ENCODE data around the gene RNF114.

DNA sequence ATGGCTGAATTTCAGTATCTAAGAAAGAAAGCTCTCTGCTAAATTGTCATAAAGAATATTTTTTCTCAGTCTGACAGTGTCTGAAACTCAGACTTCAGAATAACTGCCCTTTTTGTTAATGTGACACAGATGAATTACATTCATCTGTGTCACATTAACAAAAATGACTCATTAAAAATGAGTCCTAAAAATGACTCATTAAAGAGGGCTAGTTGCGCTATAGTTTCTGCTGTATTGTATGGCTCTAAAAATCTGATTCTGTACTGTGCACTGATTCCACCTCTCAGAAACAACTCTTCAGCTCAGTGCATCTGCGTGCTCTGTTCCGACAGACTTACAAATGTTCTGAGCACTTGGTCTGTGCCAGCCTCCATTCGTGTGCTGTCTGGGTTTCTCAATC is 15.0 kb downstream of the RNF114 start:
- TF ChIP-seq CTCF (IDR thresholded peaks at IDR 0.05): no peak
- no peak for TF ChIP-seq POLR2A (IDR thresholded peaks at IDR 0.05)
- no peak for TF ChIP-seq POLR2AphosphoS5 (IDR thresholded peaks at IDR 0.05)
